ENCODE data around the gene UCHL5.

Gene UCHL5

DNA sequence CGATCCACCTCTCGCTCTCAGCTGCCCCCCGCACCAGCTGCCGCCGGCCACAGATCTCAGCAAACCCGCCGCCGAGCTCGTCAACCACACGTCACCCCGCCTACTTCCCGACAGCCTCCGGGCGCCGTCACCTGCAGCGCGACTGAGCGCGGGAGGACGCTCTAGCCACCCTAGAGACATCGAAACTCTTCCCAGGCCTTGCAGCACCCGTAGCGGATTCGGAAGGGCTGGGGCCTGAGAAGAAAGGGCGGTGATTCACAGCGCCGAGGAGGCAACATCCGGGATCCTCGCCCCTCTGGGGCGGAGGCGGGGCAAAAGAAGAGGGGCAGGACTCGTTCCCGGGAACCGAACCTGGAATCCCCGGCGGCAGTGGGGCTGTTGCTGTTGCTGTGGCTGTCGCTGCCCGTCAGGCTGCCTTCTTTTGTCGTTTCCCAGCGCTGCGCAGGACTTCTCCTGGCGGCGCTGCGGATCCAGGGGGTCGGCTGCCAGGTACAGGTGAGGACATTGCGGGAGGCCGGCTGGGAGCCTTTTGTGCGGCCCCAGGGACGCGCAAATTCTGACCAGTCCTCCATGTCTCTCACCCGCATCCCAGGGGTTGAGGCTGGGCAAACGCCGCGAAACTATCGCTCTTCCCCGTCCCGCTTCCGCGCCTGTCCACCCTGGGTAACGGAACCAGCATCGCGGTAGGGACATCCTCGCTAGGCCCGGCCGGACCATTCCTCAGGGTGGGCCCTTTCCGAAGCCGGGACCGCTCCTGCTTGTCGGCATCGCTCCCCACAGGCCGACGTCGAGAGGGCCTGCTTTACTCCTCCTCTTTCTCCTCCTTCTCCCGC, at the start of gene UCHL5, which contains the start of gene RO60:
UCHL5 (minus strand) TSS at position 79 of the 833 bp plus-strand sequence. CDS start 100 bp downstream, outside the sequence.
RO60 (plus strand) TSS at position 331 of the 833 bp plus-strand sequence. CDS start 9,443 bp downstream, outside the sequence.
- DNase-seq: peak; percentile 94

- DNase-seq: no peak
Observed at GRCh38 chr1:193108471-193108870, 49.3 kb upstream of the UCHL5 start.

DNA sequence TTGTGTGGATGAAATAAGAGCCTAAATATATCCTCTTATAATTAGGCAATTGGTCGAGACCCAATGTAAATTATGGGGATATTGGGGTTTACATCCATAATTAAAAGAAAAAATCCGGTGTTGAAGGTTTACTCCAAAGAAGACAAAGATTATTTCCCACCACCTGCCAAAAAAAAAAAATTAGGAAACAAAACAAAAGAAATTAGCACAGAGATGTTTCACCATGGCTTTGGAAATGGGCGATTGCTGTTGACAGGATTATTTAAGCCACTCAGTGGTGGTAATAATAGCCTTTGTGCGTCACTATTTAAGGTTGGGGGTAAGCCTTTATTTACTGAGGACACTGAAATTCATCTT, 46.6 kb upstream of the UCHL5 start:
- DNase-seq: no peak

DNA sequence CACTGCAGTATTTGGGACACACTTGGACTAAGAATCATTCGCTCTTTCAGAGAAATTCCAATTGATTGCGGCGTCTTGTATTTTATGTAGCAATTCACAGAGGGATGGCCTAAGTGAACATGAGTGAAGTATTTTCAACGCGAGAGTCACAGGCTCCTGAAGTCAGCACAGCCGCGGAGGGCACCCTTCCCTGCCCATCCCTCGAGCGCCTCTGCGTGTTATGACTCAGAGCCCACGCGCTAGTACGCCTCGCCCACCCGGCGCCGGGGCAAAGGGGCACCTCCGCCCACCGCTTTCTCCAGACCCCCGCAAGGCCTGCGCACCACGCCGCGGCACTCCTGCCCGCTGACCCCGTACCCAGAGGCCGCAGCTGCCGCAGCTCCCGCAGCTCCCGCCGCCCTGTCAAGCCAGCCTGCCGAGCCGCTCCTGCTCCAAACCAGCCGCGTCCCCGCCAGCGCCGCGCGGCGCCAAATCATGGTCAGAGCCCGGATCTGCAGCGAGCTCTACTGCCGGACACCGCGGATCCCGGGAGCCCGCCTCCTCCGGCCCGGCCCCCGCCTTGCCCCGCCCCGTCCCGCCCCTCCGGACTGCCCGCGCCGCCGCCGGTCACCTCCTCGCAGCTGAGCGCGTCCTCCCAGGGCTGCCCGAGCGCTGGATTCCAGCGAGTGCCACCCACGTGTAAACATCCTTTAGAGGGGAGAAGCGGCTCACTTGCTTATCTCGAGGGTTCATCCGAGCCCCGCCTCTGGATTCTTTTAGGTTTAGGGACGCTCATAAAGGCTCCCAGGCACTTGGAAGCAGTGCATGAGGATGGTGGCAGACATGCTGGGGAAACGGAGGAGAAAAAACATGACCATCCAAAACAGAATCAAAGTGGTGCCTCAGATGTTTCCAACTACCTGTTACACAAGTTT, 46.0 kb upstream of the UCHL5 start, which contains the start of gene GLRX2:
GLRX2 (minus strand) TSS at position 508 of the 914 bp plus-strand sequence; CDS start at position 476, 32 bp downstream.
- peak; percentile 67 to 78 for DNase-seq

DNA sequence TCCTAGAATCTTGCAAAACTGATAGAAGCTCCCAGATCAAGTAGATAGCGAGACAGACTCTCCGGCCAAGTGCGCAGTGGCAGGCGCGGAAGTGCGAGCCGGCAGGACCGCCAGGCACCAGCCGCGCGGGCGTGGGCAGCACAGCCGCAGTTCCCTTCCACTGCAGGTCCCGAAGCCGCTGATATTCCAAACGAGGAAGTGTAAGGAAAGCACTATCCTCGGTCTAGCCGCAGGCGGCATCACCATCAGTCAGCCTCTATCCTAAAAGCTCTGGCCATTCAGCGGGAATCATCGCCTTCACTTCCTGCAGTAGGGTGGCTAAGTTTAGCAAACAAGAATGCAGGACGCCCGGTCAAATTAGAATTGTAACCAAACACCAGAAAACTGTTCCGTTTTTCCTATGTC, 45.3 kb upstream of the UCHL5 start:
- DNase-seq: no peak

GRCh38 chr1:193103759-193104501, 44.8 kb upstream of the UCHL5 start:
- no peak for DNase-seq

DNA sequence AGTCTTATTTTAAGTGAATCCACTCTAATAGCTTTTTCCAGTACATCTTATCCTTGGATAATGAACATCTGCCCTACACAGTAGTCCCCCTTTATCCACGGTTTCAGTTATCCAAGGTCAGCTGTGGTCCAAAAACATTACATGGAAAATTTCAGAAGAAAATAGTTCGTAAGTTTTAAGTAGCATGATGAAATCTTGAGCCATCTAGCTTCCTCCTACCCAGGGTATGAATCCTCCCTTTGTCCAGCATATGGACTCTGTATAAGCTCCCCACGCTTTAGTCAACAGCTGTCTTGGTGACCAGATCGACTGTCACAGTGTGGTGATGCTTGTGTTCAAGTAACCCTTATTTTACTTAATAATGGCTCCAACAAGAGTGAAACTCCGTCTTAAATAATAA, 43.5 kb upstream of the UCHL5 start:
- DNase-seq: no peak

DNA sequence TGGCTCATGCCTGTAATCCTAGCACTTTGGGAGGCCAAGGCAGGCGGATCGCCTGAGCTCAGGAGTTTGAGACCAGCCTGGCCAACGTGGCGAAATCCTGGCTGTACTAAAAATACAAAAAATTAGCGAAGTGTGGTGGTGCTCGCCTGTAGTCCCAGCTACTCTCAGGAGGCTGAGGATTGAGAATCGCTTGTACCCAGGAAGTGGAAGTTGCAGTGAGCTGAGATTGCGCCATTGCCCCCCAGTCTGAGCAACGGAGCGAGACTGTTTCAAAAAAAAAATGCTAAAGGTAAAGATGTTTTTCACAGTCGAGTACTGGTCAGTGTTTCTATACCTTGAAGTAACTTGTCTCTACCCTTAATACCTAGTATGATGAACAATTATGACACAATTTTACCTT, 35.0 kb upstream of the UCHL5 start:
- no peak for DNase-seq

DNA sequence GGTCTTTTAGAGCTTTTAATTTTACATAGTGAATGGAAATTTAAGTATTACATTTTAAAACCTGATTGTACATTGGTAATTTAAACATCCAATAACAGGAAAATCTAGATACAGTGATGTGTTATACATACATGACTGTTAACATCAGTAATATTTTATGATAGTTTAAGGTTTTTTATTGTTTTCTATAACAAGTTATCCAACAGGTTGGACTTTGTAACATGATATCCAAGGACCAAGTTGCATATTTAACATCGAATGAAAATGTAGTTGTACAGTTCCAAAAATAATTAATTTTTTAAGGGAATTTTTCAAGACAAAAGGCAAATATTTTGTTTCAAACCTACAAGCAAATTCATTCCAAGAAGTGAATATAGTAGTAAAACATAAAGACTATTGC, 31.7 kb upstream of the UCHL5 start:
- no peak for DNase-seq

GRCh38 chr1:193087893-193088292, 28.7 kb upstream of the UCHL5 start:
- no peak for DNase-seq

DNA sequence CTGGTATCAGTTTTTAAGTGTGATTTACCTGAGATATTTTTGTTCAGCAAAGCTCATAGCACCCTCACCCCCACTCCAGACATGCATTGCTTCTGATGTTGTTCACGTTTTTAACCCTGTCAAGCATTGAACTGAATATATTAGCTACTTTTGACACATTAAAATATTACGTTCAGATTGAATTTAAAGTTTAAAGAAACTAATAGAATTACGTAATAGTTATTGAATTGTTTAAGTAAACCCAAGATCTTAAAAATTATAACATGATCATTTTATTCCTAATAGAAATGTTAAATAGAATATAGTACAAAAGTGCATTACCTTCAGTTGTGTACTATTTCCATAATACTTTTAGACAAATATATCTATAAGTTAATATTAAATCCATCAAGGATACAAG, 27.2 kb upstream of the UCHL5 start:
- DNase-seq: no peak

DNA sequence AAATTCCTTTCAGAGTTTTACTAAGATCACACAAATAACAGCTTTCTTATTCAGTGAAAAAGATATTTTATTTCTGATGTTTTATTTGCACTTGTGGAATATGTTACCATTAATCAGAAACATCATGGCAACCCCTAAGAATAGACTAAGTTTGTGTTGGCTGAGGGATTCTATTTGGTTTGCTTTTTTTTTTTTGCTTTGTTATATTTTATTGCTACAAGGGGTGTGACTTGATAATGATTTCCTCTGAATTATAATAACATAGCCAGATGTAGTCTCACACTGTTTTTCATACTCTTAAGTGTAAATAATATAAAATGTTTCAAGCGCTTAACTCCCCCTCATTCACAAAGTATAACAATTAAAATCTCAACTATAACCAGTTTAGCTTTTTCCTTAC, 26.1 kb upstream of the UCHL5 start:
- DNase-seq: no peak

DNA sequence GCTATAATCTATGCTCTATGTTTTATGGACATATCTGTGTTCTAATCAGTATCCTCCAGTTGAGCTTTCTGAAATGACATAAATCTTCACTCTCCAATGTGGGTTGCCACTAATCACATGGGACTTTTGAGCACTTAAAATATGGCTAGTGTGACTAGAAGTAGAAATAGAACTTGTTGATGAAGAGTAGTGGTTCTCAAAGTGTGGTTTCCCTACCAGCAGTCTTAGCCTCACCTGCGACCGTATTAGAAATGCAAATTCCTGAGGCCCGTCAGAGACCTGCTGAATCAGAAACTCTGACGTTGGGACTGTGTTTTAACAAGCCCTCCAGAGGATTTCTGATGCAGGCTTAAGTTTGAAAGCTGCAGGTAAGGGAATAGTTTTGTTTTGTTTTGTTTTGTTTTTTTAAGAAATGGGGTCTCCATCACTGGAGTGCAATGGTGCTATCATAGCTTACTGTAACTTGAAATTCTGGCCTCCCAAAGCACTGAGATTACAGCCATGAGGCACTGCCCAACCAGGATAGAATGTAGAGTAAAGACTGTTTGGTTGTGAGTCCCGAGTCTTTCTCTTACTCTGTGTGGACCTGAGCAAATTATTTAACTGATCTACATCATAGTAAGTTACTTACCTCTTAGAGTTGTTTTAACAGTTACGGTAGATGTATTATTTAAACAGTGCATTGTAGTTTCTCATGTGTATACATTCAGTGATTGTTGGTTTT, 24.4 kb upstream of the UCHL5 start:
- no peak for DNase-seq

DNA sequence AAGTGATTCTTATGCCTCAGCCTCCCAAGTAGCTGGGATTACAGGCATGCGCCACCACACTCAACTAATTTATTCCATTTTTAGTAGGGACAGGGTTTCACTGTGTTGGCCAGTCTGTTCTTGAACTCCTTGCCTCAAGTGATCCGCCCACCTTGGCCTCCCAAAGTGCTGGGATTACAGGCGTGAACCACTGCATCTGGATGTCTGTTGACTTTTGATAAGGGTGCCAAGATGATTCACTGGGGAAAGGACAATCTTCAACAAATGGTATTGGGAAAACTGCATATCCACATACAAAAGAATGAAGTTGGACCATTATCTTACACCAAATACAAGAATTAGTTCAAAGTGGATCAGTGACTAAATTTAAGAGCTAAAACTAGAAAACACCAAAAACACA, 20.0 kb upstream of the UCHL5 start:
- no peak for DNase-seq

DNA sequence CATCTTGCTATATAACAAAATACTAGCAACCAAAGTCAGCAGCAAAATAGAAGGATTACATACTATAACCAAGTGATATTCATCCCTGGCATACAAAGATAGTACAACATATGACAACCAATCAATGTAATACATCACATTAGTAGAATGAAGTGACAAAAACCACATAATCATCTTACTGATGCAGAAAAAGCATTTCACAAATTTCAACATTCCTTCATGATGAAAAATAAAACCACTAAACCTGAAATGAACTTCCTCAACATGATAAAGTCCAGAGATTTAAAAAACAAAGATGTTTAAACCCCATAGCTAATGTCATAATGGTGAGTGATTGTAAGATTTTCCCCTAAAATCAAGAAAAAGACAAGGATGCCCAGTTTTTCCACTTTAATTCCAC, 18.8 kb upstream of the UCHL5 start:
- no peak for DNase-seq

- DNase-seq: no peak
Observed at GRCh38 chr1:193070942-193071341, 11.8 kb upstream of the UCHL5 start.

- no peak for DNase-seq
Observed at GRCh38 chr1:193070386-193070753, 11.2 kb upstream of the UCHL5 start.

DNA sequence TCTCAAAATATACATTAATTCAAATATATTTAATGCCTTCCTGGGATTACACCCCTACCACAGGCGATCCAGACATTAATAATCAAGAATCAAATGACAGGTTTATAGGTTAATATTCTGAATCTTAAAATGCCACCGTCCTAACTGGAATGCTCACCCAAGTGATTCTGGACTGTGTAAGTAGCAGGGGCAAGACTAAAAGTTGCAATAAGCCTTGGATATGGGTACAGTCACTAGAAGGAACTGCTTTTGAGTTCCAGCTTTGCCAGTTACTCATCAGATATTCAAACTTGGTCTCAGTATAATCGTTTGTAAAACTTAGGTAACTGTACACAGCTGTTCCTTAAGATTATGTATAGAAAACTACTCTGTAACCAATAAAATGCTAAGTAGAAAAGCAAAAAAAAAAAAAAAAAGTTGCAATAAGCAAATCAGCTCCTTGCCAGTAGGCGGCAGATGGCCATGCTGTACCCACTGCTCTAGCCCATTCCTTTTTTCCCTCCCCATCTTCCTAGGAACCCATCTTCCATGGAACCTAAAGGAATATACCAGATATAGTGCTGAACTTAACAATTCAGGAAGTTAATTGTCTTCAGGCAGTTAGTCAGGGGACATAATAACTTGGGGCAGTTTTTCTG, 10.7 kb upstream of the UCHL5 start:
- DNase-seq: no peak

GRCh38 chr1:193068013-193068412, 8.9 kb upstream of the UCHL5 start:
- no peak for DNase-seq

DNA sequence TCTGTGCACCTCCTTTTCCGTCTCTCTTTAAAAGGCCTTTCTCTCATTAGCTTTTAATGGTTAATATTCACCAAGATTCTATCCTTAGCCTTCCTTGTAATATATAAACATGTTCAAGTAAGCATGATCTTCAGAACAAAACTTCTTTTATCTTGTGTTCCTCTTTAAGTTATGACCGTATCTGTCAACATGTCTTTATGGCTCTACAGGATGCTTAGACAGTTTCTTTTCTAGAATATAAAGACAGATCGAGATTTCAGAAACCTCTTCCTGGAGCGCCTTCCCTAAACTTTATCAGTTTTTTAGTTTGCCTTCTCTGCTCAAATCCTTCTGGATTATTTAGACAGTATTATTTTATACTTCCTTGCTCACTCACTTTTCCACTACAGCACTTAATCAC, 7.4 kb upstream of the UCHL5 start:
- no peak for DNase-seq

DNA sequence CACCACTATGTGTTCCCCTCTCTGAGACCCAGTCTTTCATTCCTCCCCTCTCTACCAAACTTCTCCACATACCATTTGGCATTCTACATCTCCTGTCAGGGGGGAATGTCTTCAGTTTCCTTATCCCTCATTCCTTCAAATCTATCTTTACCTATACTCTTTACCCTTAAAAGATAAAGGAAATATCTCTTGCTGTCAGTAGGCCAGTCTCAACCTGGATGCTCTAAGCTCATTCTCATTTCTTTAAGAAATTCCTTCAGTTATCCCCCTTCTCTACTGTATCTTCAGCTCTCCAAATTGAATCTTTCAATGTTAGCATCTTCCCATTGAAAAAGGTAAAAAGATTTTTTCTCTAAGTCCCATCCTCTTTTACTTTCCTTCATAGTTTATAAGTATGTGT, 6.8 kb upstream of the UCHL5 start:
- DNase-seq: no peak

Data from NCI-H1930 (cell line).